HPDE6-E6E7 (cell line): ENCODE measurements around the gene SYMPK.

Source experiments
- DNase-seq: peaks from one replicate; pipeline ENCODE4 v3.0.0; 2011; ENCODE audit warnings: missing footprints; ENCODE audit errors: extremely low spot score

Gene SYMPK

DNA sequence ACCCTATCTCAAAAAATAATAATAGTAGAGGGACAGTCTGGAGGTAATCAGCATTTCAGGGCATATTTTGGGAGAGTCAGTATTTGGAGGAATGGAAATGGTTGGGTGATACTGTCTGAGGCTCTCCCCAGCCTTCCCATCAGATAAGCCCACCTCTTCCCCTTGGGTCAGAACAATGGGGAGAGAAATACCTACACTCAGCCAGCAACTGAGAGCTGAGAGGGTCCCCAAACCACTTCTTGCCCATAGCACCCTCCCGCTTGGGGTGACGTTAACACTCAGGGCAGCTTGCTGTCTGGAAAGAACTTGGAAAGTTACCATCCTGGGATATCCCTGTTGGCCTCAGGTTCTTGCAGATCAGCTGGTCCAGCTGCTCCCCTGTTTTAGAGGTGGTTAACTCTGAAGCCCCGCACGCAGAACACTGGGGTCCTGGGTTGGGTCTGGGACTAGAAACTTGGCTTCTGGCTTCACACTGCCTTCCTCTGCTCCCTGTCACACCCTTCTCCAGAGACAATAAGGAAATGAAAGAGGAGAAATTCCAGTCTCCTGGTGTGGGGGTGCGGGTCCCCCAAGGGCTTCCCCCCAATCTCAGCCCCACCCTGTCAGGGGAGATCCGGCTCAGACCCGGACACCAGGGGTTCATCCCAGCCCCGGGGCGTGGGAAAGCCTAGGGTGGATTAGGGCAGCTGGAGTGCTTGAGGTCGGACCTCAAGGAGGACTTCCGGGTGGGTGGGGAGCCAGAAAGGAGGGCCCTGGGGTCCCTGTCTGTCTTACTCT is 3.6 kb upstream of the SYMPK start:
- DNase-seq, result no peak

DNA sequence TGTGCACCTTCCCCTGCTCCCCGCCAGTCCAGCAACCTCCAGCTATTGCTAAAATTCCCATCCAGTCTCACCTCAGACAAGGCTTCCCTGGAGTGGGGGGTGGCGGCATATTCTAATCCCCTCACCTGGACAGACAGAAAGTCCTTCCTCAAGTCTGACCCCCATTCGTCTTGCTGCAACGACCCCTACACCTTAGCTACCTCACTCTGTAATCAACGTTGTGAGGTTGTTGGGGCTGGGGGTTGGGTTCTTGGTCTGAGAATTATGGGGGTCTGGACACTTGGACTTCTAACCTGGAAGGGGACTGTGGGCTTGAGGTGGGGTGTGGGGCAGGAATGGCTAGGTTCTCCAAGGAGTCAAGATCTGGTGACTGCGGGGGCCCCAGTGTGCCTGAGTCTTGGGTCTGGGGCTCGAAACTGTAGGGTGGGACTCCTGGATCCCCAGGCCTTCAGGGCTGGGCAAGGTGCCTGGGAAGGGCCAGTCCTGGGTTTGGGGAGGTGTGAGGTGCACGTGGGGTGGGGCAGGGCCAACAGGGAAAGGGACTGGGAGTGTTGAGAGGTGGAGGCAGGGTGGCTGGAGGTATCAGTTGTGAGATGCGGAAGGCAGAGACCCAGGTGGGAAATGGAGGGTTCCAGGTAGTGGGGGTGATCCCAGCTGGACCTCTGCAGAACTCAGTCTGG is 2.5 kb upstream of the SYMPK start:
- DNase-seq, result no peak

DNA sequence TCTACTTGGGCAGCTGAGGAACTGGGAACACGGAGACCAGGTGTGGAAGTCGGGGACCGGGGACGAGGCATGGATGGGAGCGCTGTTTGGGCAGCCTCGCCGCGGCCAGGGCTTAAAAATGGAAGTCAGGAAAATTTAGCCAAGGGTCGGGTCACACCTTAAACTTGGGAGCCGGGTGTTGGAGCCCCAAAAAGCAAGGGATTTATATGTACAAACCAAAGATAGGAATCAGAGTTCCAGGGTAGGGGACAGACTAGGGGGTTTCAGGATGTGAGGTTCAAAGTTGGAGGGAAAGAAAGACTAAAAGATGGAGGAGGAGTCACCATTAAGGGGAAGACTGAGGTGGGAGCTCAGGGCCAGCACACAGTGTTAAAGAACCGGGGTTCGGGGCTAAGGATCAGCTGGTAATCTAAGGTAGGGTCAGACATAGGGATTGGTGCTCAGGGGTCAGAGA is 1.7 kb upstream of the SYMPK start:
- no peak for DNase-seq

DNA sequence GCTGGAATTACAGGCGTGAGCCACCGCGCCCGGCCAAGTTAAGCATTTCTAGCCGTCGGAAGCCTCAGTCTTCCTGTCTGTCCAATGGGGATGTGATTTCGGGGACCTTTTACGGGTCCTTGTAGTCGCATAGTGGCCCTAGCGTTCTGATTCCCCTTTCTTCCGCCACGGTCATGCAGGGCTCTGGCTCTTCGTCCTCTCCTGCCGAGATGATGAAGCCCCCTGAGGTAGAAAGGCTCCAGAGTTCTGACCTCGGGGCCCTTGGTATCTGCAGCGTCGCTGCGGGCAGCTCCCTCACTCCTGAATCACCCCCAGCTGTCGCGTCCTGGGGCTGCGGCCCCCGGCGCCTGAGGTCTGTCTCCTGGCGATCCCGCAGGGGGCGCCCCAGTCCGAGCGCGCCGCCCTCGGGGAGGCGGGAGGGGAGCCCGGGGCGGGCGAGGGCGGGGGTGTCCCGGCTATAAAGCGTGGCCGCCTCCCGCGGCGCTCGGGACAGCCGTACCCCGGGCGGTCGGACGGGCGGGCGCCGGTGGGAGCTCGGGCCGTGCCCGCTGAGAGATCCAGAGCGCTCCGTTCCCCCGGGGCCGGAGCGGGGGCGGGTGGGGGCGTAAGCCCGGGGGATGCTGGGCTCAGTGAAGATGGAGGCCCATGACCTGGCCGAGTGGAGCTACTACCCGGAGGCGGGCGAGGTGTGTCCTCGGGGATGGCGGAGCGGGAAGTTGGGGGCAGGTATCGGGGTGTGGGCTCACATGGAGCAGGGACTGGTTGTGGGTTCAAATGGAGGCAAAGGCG is 1.1 kb upstream of the SYMPK start, which contains the start of gene FOXA3:
TSS of gene FOXA3 (plus strand) at position 487 of the 789 bp plus-strand sequence. CDS start at position 618, 131 bp downstream.
- DNase-seq, result no peak

DNA sequence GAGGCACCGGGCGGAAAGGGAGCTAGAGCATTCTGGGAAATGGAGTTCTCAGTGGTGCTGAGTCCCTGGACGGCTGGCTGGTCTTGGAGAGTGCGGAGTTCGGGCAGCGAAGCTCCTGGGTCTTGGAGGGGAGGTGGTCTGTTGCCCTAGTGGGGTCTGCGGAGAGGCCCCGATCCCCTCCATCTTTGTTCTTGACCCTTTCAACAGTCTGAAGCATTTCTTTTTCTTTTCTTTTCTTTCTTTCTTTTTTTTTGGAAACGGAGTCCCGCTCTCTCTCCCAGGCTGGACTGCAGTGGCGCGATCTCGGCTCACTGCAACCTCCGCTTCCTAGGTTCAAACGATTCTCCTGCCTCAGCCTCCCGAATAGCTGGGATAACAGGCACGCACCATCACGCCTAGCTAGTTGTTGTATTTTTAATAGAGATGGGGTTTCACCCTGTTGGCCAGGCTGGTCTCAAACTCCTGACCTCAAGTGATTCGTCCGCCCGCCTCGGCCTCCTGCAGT is 440 bp upstream of the SYMPK start:
- no peak for DNase-seq

DNA sequence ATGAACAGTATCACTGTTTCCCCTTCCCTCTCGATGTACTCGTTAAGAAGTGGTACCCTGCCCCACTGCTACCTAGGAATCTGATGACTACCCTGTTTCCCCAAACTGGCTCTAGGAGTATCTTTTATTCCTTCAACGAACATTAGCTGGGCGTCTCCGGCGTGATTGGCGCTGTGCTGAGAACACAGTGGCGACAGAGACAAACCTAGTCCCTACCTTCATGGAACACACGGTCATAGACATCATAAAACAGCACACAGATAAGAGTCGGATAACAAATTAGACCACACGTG is 730 bp downstream of the SYMPK start:
- no peak for DNase-seq

DNA sequence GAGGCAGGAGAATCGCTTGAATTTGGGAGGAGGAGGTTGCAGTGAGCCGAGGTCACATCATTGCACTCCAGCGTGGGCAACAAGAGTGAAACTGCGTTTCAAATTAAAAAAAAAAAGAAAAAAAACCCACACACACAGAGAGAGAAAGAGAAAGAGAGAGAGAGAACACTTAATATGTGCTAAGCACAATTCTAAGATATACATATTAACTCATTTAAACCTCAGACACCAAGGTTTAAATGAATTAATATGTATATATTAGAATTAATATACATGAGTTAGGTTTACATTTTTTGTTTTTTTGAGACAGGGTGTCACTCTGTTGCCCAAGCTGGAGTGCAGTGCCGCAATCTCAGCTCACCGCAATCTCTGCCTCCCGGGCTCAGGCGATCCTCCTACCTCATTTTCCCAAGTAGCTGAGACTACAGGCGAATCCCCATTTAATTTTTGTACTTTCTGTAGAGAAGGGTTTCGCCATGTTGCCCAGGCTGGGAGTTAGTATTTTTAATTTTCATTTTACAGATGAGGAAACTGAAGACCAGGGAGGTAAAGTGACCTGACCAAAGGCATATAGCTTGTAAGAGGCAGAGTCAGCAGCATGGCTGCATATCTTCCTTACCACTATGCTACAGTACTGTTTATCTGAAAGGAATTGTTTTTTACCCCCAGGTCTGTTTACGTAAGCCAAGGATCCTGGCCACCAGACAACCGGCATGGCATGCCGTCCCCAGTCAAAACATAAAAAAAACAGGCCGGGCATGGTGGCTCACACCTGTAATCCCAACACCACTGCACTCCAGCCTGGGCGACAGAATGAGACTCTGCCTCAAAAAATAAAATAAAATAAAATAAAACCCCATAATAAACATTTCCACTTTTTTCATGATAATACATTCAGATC is 2.3 kb downstream of the SYMPK start:
- no peak for DNase-seq

DNA sequence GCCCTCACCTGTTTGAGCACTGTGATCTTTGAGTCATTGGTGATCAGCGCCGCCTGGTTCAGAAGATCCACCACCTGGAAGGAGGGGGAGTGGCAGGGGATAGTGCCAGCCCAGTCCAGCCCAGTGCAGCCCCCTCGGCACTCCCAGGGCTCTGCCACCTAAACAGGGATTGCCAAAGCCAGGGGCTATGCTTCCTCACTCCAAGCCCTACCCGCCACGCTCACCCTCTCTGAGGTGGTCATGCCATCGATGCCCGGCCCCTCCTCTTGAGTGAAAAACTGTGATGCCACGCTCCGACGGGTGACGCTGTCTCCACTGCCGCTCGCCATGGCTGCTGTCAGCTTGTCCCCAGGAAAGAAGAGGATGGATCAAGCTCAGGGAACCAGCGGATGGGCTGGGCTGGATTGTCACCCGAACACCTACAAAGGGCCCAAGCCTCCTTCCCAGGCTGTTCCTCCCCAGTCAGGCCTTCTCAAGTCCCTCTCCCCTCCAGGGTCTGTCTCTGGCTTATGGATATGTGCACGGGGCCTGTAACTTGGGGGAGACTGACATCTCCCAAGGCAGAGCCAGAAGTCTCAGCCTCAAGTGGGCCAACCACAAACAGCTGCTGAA is 8.7 kb downstream of the SYMPK start:
- DNase-seq, result no peak

DNA sequence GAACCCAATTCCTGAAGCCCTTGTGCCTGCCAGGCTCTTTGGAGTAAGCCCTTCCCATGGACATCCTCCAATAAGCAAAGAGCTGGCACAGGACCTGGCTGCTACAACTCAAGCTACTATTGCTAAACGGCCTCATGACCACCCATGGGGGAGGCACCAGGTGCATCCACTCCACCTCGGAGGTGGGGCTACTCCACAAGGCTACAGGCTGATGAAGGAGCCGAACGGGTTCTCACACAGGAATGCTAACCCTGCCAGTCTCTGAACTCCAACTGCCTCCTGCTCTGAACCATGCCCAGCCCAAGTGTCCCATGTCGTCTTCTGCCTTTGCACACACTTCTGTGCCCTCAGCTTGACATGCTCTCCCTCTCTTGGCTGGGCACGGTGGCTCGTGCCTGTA is 10.0 kb downstream of the SYMPK start:
- no peak for DNase-seq

DNA sequence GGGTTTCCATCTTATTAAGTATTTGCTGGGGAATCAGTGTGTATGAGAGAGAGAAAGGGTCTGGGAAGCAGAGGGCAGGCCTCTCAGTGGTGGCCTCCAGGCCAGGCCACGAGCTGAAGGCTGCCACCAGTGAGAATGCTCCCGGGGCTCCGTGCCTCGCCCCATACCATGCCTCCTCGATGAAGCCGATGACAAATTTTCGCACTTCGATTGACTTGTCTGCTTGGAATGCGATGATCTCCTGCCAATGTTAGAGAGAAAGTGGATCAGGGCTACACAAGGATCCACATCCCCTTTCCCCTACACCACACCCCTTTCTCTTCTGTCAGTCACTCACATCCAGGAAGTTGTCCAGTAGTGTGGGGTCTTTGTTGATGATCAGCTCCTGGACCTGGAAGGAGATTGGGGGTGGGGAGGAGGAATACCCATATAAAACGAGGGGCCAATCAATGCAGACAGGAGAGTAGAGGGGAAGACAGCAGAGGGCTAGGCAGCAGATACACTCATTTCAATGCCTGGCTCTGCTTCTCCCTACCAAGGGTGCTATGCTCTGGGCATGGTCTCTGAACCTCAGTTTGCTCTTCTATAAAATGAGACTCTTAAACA is 10.7 kb downstream of the SYMPK start:
- no peak for DNase-seq

DNA sequence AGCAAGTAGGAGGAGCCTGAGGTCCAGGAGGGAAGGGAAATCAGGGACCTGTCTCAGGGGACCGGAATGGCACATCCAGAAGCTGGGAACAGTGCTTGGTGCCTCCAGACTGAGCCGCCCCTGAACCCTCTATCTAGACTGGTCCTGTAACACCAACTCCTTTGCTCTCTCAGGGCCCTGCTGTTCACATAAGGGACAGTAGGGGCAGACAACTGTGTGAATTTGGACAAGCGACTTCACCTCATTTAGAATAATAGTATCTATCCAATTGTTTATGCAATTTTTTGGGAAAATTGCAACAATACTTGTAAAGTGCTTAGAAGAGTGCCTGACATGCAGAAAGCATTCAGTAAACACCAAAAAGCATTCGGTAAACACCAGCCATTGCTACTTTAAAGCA is 14.0 kb downstream of the SYMPK start:
- DNase-seq, result no peak

DNA sequence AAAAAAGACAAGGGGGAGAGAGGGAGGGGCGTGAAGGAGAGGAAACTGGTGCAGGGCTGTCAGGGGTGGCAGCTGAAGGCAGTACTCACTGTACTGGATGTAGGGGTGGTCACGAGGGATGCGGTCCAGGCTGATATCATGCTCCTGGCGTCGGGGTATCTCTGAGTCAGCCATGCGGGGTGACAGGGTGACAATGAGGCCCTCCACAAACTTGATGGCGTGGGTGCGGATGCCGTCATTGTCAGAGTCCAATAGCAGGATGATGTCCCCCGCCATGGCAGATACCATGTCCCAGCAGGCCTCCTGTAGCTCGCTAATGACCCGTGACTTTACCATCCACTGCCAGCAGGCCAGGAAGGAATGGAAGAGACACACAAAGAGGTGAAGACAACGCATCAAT is 15.3 kb downstream of the SYMPK start:
- DNase-seq, result no peak

DNA sequence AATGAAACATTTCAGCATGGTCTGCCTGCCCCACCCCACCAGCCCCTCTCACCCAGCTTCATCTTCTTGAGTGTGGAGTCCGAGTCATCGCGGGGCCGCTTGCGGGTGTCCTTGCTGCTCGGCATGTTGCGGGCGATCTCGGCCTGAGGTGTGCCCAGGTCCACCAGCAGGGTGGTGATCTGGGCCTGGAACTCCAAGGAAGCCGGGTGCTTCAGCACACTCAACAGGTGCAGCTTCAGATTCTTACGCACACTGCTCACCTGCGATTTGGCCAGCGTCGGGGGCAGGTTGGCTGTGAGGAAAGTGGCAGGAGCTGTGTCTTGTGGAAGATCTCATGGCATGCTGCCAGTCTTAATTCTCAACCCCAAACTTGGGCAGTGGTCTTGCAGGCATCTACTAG is 20.7 kb downstream of the SYMPK start:
- no peak for DNase-seq

DNA sequence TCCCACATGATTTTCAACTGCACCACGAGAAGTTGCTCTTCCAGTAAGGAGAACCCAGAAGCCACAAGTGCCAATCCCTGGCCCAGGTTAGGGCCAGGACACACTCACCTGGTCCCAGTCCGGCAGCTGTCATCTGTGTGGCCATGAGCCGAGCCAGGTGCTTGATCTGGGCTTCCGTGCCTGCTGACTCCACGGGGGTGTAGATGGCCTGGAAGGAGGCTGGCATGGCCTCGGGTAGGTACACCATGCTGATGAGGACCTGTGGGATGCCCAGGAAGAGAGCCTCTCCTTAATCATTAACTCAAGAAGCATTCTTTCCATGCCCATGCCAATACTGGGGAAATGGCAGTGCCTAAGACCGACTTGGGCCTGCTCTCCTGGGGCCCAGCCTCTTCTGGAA is 28.0 kb downstream of the SYMPK start:
- DNase-seq, result no peak

DNA sequence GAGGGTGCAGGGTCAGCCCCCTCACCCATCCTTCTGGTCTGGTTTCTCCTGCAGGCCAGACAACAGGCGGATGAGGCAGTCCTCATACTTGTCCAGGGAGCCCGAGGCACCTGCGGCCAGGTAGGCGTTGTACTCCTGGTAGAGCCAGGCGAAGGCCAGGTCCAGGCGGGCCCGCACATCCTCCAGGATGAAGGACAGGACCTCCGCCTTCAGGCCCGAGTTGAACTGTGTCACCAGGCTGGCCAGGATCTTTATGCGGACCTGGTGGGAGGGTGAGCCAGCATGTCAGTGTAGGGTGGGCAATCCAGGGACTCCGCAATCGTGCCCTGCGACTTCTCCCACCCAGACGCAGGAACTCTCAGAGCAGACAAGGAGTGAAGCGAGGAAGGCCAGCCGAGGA is 34.0 kb downstream of the SYMPK start:
- DNase-seq, result no peak

DNA sequence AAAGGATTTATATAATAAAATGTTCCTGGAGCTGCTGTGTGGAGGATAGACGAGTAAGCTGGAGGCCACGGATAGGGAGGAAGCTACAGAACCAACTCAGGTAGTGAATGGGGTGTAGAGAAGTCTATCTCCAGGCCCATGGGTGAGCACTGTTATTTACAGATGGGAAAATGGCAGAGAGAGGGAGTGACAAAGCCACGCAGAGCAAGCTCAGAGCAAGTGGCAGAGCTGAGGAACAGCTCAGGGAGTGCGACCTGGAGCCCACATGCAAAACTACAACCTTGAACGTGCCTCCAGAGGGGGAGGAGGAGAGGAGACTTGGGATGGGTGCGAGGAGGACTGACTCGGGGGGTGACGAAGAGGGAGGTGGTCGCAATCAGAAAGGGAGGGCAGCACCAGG is 34.4 kb downstream of the SYMPK start:
- DNase-seq, result no peak

DNA sequence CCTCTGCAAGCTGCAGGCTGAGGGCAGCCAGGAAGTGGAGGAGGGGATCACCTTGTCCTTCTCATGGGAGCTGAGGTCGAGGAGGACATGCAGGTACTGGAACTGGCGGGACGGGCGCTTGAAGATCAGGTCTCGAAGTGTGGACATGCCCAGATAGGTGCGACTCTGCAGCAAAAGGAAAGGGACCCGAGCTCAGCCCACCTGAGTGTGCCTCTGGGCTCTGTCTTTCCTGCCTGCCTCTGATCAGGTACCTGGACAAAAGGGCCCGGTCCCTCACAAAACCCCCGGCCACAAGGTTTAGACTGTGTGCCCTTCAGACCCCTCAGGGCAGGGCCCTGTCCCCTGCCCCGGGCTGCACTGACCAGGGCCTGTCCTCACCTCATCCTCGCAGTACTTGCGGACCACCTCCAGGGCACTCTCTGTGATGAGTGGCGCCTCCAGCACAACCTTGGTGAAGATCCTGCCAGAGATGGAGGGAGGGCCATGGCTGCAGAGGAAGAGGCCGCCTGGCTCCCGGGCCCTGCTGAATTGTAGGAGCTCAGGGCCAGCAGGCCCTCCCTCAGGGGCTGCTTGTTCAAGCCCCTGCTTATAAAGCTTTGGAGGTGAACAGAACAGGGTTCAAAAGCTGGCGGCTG is 35.4 kb downstream of the SYMPK start:
- DNase-seq, result no peak

DNA sequence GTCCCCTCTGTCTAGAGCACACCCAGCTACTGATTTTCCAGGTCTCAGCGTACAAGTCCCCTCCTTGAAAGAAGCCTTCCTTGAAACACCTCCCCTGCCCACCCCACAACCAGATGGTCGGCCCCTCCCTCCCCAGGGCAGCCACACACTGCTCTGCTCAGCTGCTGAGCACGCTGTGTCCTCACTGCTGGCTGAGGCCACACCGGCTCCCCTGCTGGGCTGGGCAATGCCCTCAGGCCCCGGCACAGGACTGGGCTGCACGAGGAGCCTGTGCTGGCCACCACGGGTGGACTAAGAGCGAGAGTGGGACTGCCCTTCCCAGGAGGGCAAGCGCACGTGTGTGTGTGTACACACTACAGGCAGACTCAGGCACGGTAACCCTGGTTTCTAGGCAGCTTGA is 36.0 kb downstream of the SYMPK start:
- no peak for DNase-seq

DNA sequence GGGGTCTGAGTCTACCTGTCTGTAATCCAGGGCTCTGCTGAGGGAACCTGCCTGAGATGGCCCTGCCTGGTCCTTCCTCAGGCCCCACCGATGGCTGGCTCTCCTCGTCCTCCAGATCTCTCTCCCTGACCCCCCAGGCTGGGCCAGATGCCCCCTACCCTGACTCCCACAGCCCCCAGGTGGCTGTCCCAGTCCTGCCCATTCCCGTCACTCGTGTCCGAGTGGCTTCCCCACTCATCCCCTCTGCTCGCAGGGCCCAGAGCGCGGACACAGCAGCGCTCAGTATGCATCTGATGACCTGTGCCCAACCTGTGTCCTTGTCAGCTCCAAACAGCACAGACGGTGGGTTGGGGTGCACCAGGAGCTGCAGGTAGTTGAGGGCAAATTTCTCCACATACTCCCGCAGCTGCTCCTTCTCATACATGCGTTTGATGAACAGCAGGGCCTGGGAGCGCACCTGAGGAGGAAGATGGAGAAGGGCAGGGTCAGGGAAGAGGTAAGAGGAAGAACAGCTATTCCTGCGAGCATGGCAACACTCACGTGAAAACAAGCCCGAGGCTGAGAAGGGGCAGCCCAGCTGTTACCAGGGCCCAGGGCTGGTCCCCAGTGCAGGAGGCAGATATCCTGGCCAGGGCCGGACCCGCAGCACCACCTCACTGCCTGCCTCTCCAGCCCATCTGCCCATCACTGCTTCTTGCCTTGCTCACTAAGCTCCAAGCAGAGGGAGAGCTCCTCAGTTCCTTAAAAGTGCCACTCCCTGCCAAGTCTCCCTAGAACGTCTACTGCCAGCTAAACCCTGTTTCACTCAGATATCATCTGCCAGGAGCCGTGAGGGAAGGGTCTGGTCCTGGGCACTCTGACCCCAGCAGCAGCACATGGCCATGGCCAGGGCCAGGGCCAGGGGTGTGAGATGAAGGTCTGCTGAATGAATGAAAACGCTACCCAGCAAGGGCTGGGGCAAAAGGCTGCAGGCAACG is 36.7 kb downstream of the SYMPK start:
- DNase-seq, result no peak
